A673 (cell line): ENCODE data around the gene SOX1.

Experiments
- CTCF ChIP-seq: fragments of 300-800, 200-600 bp; sonication (generic); conservative IDR thresholded peaks from 2 replicates; pipeline ENCODE4 v1.5.1; 2017; ENCODE audit warnings: low read depth, mild to moderate bottlenecking, antibody characterized with exemption, low read length, moderate library complexity, mixed read lengths
- EZH2 ChIP-seq: fragments of 200-600 bp; sonication (generic); IDR thresholded peaks from 2 replicates; pipeline ENCODE4 v1.6.1; 2017; ENCODE audit warnings: borderline replicate concordance, low read depth, mild to moderate bottlenecking, mixed read lengths, antibody characterized with exemption, low read length; ENCODE audit not compliant: poor library complexity, severe bottlenecking

- TF ChIP-seq CTCF: no peak
- TF ChIP-seq EZH2: no peak
Observed at GRCh38 chr13:112078216-112078615, 11.3 kb downstream of the SOX1 start.
